Measurements from ENCODE around the gene CDC45. TPM values are rescaled to one million over a fixed set of nuclear protein-coding genes. Genes with fewer than 3 reads are reported as not detected.

Gene CDC45
- total RNA-seq, 1 donor: 0.72 TPM

DNA sequence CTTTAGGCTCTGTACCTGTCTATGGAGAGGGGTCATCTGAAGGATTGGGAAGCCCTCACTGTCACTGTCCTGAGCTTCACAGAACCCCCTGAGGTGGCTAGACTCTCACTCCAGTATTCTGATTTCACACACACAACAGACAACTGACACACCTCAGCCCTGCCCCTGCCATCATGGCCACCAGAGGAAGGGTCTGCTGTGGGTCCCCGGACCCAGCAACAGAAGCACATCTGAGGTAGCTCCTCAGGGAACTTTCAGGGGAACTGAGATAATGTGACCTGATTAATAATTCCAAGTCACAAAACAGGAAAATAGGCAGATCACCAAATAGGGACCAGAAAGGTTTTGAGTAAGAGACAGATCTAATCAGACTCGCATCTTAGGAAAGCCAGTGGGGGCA, 24.7 kb upstream of the CDC45 start:
- Histone ChIP-seq H3K27me3 (ENCODE audit: insufficient read depth, low read length) (no peaks in the 10 kb centered on the region), H2AFZ (ENCODE audit: low read length) (no peak overlapping the region), H3K79me2 (ENCODE audit: insufficient read depth, low read length) (no peaks in the 10 kb centered on the region), H3K4me1 (ENCODE audit: insufficient read depth, low read length) (peaks cover 4% of the 10 kb centered on the region), H3K4me2 (ENCODE audit: insufficient read depth, low read length) (no peak overlapping the region), H3K4me3 (ENCODE audit: insufficient read depth, low read length) (no peak overlapping the region), H3K36me3 (ENCODE audit: insufficient read depth, low read length) (peaks cover 81% of the 10 kb centered on the region), H3K9me3 (ENCODE audit: low read depth, low read length) (no peaks in the 10 kb centered on the region), H4K20me1 (ENCODE audit: insufficient read depth, low read length) (no peaks in the 10 kb centered on the region), H3K27ac (ENCODE audit: low read depth, low read length) (no peak overlapping the region)
- no peak for TF ChIP-seq CTCF (IDR thresholded peaks at IDR 0.05; ENCODE audit: extremely low read depth, low read depth, low read length)
- no peak for DNase-seq (ENCODE audit: insufficient read length, low spot score, missing footprints)

- no peak overlapping the region for H2AFZ ChIP-seq (ENCODE audit: low read length)
- DNase-seq (ENCODE audit: insufficient read length, low spot score, missing footprints): no peak
- no peaks in the 10 kb centered on the region for H3K27me3 ChIP-seq (ENCODE audit: insufficient read depth, low read length)
- no peaks in the 10 kb centered on the region for H3K79me2 ChIP-seq (ENCODE audit: insufficient read depth, low read length)
- H3K9me3 ChIP-seq (ENCODE audit: low read depth, low read length): no peaks in the 10 kb centered on the region
- H3K4me3 ChIP-seq (ENCODE audit: insufficient read depth, low read length): no peak overlapping the region
- no peak overlapping the region for H3K27ac ChIP-seq (ENCODE audit: low read depth, low read length)
- no peaks in the 10 kb centered on the region for H4K20me1 ChIP-seq (ENCODE audit: insufficient read depth, low read length)
- peaks cover 73% of the 10 kb centered on the region for H3K36me3 ChIP-seq (ENCODE audit: insufficient read depth, low read length)
- no peak for TF ChIP-seq CTCF (IDR thresholded peaks at IDR 0.05; ENCODE audit: extremely low read depth, low read depth, low read length)
- no peak overlapping the region for H3K4me2 ChIP-seq (ENCODE audit: insufficient read depth, low read length)
- H3K4me1 ChIP-seq (ENCODE audit: insufficient read depth, low read length): peaks cover 4% of the 10 kb centered on the region
Observed at GRCh38 chr22:19455585-19456370, 23.9 kb upstream of the CDC45 start.

GRCh38 chr22:19456541-19456940, 23.2 kb upstream of the CDC45 start:
- H3K9me3 ChIP-seq (ENCODE audit: low read depth, low read length): no peaks in the 10 kb centered on the region
- no peaks in the 10 kb centered on the region for H3K27me3 ChIP-seq (ENCODE audit: insufficient read depth, low read length)
- no peak overlapping the region for H3K4me2 ChIP-seq (ENCODE audit: insufficient read depth, low read length)
- H4K20me1 ChIP-seq (ENCODE audit: insufficient read depth, low read length): no peaks in the 10 kb centered on the region
- H2AFZ ChIP-seq (ENCODE audit: low read length): no peak overlapping the region
- peaks cover 4% of the 10 kb centered on the region for H3K4me1 ChIP-seq (ENCODE audit: insufficient read depth, low read length)
- H3K27ac ChIP-seq (ENCODE audit: low read depth, low read length): no peak overlapping the region
- no peak for TF ChIP-seq CTCF (IDR thresholded peaks at IDR 0.05; ENCODE audit: extremely low read depth, low read depth, low read length)
- no peaks in the 10 kb centered on the region for H3K79me2 ChIP-seq (ENCODE audit: insufficient read depth, low read length)
- no peak for DNase-seq (ENCODE audit: insufficient read length, low spot score, missing footprints)
- peaks cover 74% of the 10 kb centered on the region for H3K36me3 ChIP-seq (ENCODE audit: insufficient read depth, low read length)
- no peak overlapping the region for H3K4me3 ChIP-seq (ENCODE audit: insufficient read depth, low read length)

GRCh38 chr22:19457828-19458428, 21.8 kb upstream of the CDC45 start:
- no peaks in the 10 kb centered on the region for H4K20me1 ChIP-seq (ENCODE audit: insufficient read depth, low read length)
- H3K79me2 ChIP-seq (ENCODE audit: insufficient read depth, low read length): no peaks in the 10 kb centered on the region
- no peak overlapping the region for H2AFZ ChIP-seq (ENCODE audit: low read length)
- DNase-seq (ENCODE audit: insufficient read length, low spot score, missing footprints): no peak
- no peaks in the 10 kb centered on the region for H3K27me3 ChIP-seq (ENCODE audit: insufficient read depth, low read length)
- H3K27ac ChIP-seq (ENCODE audit: low read depth, low read length): no peak overlapping the region
- H3K9me3 ChIP-seq (ENCODE audit: low read depth, low read length): no peaks in the 10 kb centered on the region
- peaks cover 4% of the 10 kb centered on the region for H3K4me1 ChIP-seq (ENCODE audit: insufficient read depth, low read length)
- H3K4me2 ChIP-seq (ENCODE audit: insufficient read depth, low read length): no peak overlapping the region
- peaks cover 60% of the 10 kb centered on the region for H3K36me3 ChIP-seq (ENCODE audit: insufficient read depth, low read length)
- TF ChIP-seq CTCF (IDR thresholded peaks at IDR 0.05; ENCODE audit: extremely low read depth, low read depth, low read length): no peak
- no peak overlapping the region for H3K4me3 ChIP-seq (ENCODE audit: insufficient read depth, low read length)
